K562 (cell line): ENCODE results near the gene SOX15.

ENCODE experiments used
- CEBPZ ChIP-seq: fragments of 150-350 bp; IDR thresholded peaks from 2 replicates; pipeline ENCODE4 v1.6.1; 2014; ENCODE audit warnings: low read depth, mild to moderate bottlenecking, low read length, borderline replicate concordance
- CTCF ChIP-seq, 3 experiments: IDR thresholded peaks in 2 of 3; conservative IDR thresholded peaks in 1 of 3; 2 replicates each; pipeline ENCODE4 v1.5.1; 2011 to 2012; ENCODE audit warnings: low read length in 3 of 3, mild to moderate bottlenecking in 3 of 3, control low read depth in 2 of 3, improper control_type of control experiment in 1 of 3, inconsistent platforms in 1 of 3, low read depth in 1 of 3, mixed read lengths in 1 of 3, moderate library complexity in 1 of 3; ENCODE audit not compliant: insufficient read depth in 2 of 3
- GATA2 ChIP-seq: sonication (generic); formaldehyde crosslinking; IDR thresholded peaks from 2 replicates; pipeline ENCODE4 v1.4.0; 2020; ENCODE audit warnings: mild to moderate bottlenecking, missing genetic modification reagents
- HCFC1 ChIP-seq: IDR thresholded peaks from 2 replicates; pipeline ENCODE4 v1.6.1; 2012; ENCODE audit warnings: low read depth, low read length, improper control_type of control experiment
- IRF9 ChIP-seq: fragments of 450-650 bp; IDR thresholded peaks from 2 replicates; pipeline ENCODE4 v1.6.1; 2016; ENCODE audit warnings: missing biosample characterization, missing genetic modification characterization
- MAZ ChIP-seq, 2 experiments: fragments of 450-650 bp in 1 of 2; sonication (generic) in 1 of 2; formaldehyde crosslinking; IDR thresholded peaks in 1 of 2; conservative IDR thresholded peaks in 1 of 2; 2 replicates each; pipeline versions ENCODE4 v1.4.0 to v1.5.0; 2020; ENCODE audit warnings: mild to moderate bottlenecking in 1 of 2, missing genetic modification reagents in 1 of 2
- MYC ChIP-seq, 2 experiments: fragments of 250-450 bp in 1 of 2; sonication (Bioruptor Pico) in 1 of 2; IDR thresholded peaks; 2 replicates each; pipeline versions ENCODE4 v1.5.1 to v1.6.1; 2012 to 2021; ENCODE audit warnings: low read depth in 2 of 2, borderline replicate concordance in 1 of 2, improper control_type of control experiment in 1 of 2, low read length in 1 of 2, mild to moderate bottlenecking in 1 of 2, moderate library complexity in 1 of 2
- POLR2A ChIP-seq: fragments of 450-650 bp; conservative IDR thresholded peaks from 2 replicates; pipeline ENCODE4 v1.6.1; 2016
- RHOXF2B ChIP-seq: fragments of 250-450 bp; sonication (Bioruptor Pico); conservative IDR thresholded peaks from 2 replicates; pipeline ENCODE4 v1.5.1; 2021
- TBP ChIP-seq: optimal IDR thresholded peaks from 2 replicates; pipeline ENCODE3; 2011; ENCODE audit warnings: low read depth, low read length, improper control_type of control experiment
- TCF7 ChIP-seq: sonication (generic); IDR thresholded peaks from 2 replicates; pipeline ENCODE4 v1.6.1; 2016; ENCODE audit warnings: antibody characterized with exemption, borderline replicate concordance
- USF1 ChIP-seq: sonication (generic); formaldehyde crosslinking; IDR thresholded peaks from 2 replicates; pipeline ENCODE4 v1.9.0; 2022; ENCODE audit warnings: mild to moderate bottlenecking, missing genetic modification reagents
- YY1 ChIP-seq, 3 experiments: IDR thresholded peaks; 2 replicates each; pipeline ENCODE4 v1.6.1; 2011; ENCODE audit warnings: low read length in 2 of 3, mild to moderate bottlenecking in 2 of 3, moderate library complexity in 2 of 3, borderline replicate concordance in 1 of 3, control low read depth in 1 of 3, low read depth in 1 of 3; ENCODE audit not compliant: insufficient read depth in 3 of 3, insufficient replicate concordance in 2 of 3, control insufficient read depth in 1 of 3, insufficient read length in 1 of 3; ENCODE audit errors: extremely low read depth in 1 of 3
- ZNF407 ChIP-seq: fragments of 450-650 bp; IDR thresholded peaks from 2 replicates; pipeline ENCODE4 v1.6.1; 2016; ENCODE audit warnings: low read depth

- TF ChIP-seq CTCF (IDR thresholded peaks at IDR 0.05 in 2 of 3, conservative IDR thresholded peaks at IDR 0.05 in 1 of 3; ENCODE audit: insufficient read depth in 2 of 3, low read depth in 1 of 3, low read length in 3 of 3) (no peak), GATA2 (CRISPR knock-in tag) (no peak), ZNF407 (no peak), HCFC1 (no peak), USF1 (CRISPR knock-in tag) (no peak), POLR2A (no peak), CEBPZ (no peak), TCF7 (no peak), MAZ (CRISPR knock-in tag; conservative IDR thresholded peaks at IDR 0.05 in 1 of 2, IDR thresholded peaks at IDR 0.05 in 1 of 2) (no peak), RHOXF2B (no peak), YY1 (IDR thresholded peaks at IDR 0.05; ENCODE audit: borderline replicate concordance in 1 of 3, control insufficient read depth in 1 of 3, extremely low read depth in 1 of 3, insufficient read depth in 3 of 3, insufficient read length in 1 of 3, insufficient replicate concordance in 2 of 3, low read depth in 1 of 3, low read length in 2 of 3) (no peak), TBP (no peak), MYC (IDR thresholded peaks at IDR 0.05; ENCODE audit: low read depth, low read length) (no peak), MYC (CRISPR knock-in tag; IDR thresholded peaks at IDR 0.05; ENCODE audit: borderline replicate concordance, low read depth) (no peak), IRF9 (tag) (no peak)
Measured at GRCh38 chr17:7569571-7569970, 20.3 kb downstream of the SOX15 start.
